ENCODE measurements around the gene BLID.

DNA sequence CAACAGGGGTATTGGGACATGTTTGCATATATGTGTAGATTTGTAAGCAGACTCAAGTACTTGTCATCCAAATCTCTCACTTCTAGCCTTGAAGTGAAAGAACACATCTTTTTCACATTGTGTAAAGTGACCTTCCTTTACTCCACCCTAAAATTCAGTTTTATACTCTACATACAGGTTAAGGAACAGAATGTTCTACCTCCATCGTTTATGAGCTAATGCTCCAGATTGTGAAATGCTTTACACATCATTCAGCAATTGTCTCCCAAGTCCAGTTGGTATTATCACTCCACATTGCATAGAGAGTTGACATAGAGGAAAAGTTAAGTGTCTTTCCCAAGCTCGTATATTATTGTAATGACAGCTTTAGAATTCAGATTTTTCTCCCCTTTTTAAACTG lies 46.1 kb upstream of the BLID start:
- TF ChIP-seq, protein P1, sequence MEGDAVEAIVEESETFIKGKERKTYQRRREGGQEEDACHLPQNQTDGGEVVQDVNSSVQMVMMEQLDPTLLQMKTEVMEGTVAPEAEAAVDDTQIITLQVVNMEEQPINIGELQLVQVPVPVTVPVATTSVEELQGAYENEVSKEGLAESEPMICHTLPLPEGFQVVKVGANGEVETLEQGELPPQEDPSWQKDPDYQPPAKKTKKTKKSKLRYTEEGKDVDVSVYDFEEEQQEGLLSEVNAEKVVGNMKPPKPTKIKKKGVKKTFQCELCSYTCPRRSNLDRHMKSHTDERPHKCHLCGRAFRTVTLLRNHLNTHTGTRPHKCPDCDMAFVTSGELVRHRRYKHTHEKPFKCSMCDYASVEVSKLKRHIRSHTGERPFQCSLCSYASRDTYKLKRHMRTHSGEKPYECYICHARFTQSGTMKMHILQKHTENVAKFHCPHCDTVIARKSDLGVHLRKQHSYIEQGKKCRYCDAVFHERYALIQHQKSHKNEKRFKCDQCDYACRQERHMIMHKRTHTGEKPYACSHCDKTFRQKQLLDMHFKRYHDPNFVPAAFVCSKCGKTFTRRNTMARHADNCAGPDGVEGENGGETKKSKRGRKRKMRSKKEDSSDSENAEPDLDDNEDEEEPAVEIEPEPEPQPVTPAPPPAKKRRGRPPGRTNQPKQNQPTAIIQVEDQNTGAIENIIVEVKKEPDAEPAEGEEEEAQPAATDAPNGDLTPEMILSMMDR (IDR thresholded peaks at IDR 0.05) = no peak
- TF ChIP-seq, protein P2, sequence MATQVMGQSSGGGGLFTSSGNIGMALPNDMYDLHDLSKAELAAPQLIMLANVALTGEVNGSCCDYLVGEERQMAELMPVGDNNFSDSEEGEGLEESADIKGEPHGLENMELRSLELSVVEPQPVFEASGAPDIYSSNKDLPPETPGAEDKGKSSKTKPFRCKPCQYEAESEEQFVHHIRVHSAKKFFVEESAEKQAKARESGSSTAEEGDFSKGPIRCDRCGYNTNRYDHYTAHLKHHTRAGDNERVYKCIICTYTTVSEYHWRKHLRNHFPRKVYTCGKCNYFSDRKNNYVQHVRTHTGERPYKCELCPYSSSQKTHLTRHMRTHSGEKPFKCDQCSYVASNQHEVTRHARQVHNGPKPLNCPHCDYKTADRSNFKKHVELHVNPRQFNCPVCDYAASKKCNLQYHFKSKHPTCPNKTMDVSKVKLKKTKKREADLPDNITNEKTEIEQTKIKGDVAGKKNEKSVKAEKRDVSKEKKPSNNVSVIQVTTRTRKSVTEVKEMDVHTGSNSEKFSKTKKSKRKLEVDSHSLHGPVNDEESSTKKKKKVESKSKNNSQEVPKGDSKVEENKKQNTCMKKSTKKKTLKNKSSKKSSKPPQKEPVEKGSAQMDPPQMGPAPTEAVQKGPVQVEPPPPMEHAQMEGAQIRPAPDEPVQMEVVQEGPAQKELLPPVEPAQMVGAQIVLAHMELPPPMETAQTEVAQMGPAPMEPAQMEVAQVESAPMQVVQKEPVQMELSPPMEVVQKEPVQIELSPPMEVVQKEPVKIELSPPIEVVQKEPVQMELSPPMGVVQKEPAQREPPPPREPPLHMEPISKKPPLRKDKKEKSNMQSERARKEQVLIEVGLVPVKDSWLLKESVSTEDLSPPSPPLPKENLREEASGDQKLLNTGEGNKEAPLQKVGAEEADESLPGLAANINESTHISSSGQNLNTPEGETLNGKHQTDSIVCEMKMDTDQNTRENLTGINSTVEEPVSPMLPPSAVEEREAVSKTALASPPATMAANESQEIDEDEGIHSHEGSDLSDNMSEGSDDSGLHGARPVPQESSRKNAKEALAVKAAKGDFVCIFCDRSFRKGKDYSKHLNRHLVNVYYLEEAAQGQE (IDR thresholded peaks at IDR 0.05; ENCODE audit: insufficient read depth in 1 of 2, low read depth in 2 of 2, low read length in 1 of 2) = no peak
- TF ChIP-seq POLR2AphosphoS5 (IDR thresholded peaks at IDR 0.05; ENCODE audit: low read depth, low read length) (no peak), TCF7L2 (IDR thresholded peaks at IDR 0.05; ENCODE audit: low read depth, low read length) (no peak)

All from Panc1 (cell line).